ENCODE results near the gene USP21.

Gene USP21

GRCh38 chr1:161138431-161138830 is 20.9 kb upstream of the USP21 start:
- no peak for TF ChIP-seq CTCF (IDR thresholded peaks at IDR 0.05; ENCODE audit: extremely low read depth, insufficient read depth, missing control alignments)
- in situ Hi-C loops (cut with MboI; ENCODE audit: low pct_unique_long_range_greater_than_20kb, low sequenced_read_pairs, unreplicated experiment), result no loop called here

GRCh38 chr1:161139766-161140165 is 19.5 kb upstream of the USP21 start:
- DNase-seq (ENCODE audit: low spot score), result peak; percentile 54
- in situ Hi-C loops (cut with MboI; ENCODE audit: low pct_unique_long_range_greater_than_20kb, low sequenced_read_pairs, unreplicated experiment), result no loop called here
- TF ChIP-seq CTCF (IDR thresholded peaks at IDR 0.05; ENCODE audit: extremely low read depth, insufficient read depth, missing control alignments), result peak; percentile 34

More at GRCh38 chr1:161138431-161138830, 20.9 kb upstream of the USP21 start:
- no peak for DNase-seq (ENCODE audit: low spot score)

- TF ChIP-seq CTCF (IDR thresholded peaks at IDR 0.05; ENCODE audit: extremely low read depth, insufficient read depth, missing control alignments), result no peak
- DNase-seq (ENCODE audit: low spot score), result no peak
- in situ Hi-C loops (cut with MboI; ENCODE audit: low pct_unique_long_range_greater_than_20kb, low sequenced_read_pairs, unreplicated experiment), result no loop called here
Observed at GRCh38 chr1:161140755-161141400, 18.4 kb upstream of the USP21 start.

- in situ Hi-C loops (cut with MboI; ENCODE audit: low pct_unique_long_range_greater_than_20kb, low sequenced_read_pairs, unreplicated experiment), result no loop called here
- no peak for DNase-seq (ENCODE audit: low spot score)
- TF ChIP-seq CTCF (IDR thresholded peaks at IDR 0.05; ENCODE audit: extremely low read depth, insufficient read depth, missing control alignments), result no peak
Observed at GRCh38 chr1:161145832-161146231, 13.5 kb upstream of the USP21 start.

GRCh38 chr1:161153176-161153575 is 6.1 kb upstream of the USP21 start:
- TF ChIP-seq CTCF (IDR thresholded peaks at IDR 0.05; ENCODE audit: extremely low read depth, insufficient read depth, missing control alignments), result no peak
- DNase-seq (ENCODE audit: low spot score), result no peak
- in situ Hi-C loops (cut with MboI; ENCODE audit: low pct_unique_long_range_greater_than_20kb, low sequenced_read_pairs, unreplicated experiment), result no loop called here

- no peak for TF ChIP-seq CTCF (IDR thresholded peaks at IDR 0.05; ENCODE audit: extremely low read depth, insufficient read depth, missing control alignments)
- in situ Hi-C loops (cut with MboI; ENCODE audit: low pct_unique_long_range_greater_than_20kb, low sequenced_read_pairs, unreplicated experiment), result no loop called here
- peak; percentile 90 for DNase-seq (ENCODE audit: low spot score)
Observed at GRCh38 chr1:161153682-161154337, 5.5 kb upstream of the USP21 start, which contains the start of gene UFC1. Gene UFC1, plus strand, starts transcription at chr1:161153978. Its CDS starts 20 bp downstream, at chr1:161153998.
